Esophagus squamous epithelium (tissue), 5 donors: ENCODE measurements around the gene TNFRSF6B. TPM values are rescaled to one million over a fixed set of nuclear protein-coding genes. Genes with fewer than 3 reads are reported as not detected.
A peak's percentile ranks its signal among the peaks of the same experiment; 100 is the strongest.

Source experiments
- DNase-seq: peaks from one replicate; lab custom pipeline; 2025; lab: John Stamatoyannopoulos, UW
- H3K27ac ChIP-seq, 4 donors: fragments of 200-600 bp; sonication (generic); one replicate each; pipeline ENCODE4 v1.5.1; 2016 to 2019; ENCODE audit warnings: mild to moderate bottlenecking in 1 of 4
- H3K27me3 ChIP-seq, 4 donors: fragments of 200-600 bp; sonication (generic); 1 replicate in 3 of 4; 2 replicates in 1 of 4; pipeline versions ENCODE4 v1.5.1 to v1.6.0; 2017 to 2021; ENCODE audit warnings: antibody characterized with exemption in 1 of 4
- H3K36me3 ChIP-seq, 3 donors: fragments of 200-600 bp; sonication (generic); one replicate each; pipeline ENCODE4 v1.5.1; 2016 to 2019
- H3K4me1 ChIP-seq, 3 donors: fragments of 200-600 bp; sonication (generic); one replicate each; pipeline ENCODE4 v1.5.1; 2017 to 2019
- H3K4me3 ChIP-seq, 4 donors: fragments of 200-600 bp; sonication (generic); 1 replicate in 3 of 4; 2 replicates in 1 of 4; pipeline ENCODE4 v1.5.1; 2016 to 2019; ENCODE audit warnings: mild to moderate bottlenecking in 2 of 4, moderate library complexity in 1 of 4
- H3K9me3 ChIP-seq, 3 donors: fragments of 200-600 bp; sonication (generic); one replicate each; pipeline ENCODE4 v1.5.1; 2016 to 2019
- POLR2A ChIP-seq, 4 donors: fragments of 450-650 bp; IDR thresholded peaks; one replicate each; pipeline ENCODE4 v1.6.1; 2017; ENCODE audit warnings: antibody characterized with exemption in 4 of 4, mild to moderate bottlenecking in 4 of 4, moderate library complexity in 3 of 4
- WGBS, 2 donors: methylation state at CpG; one replicate each; pipeline ENCODE4 v1.1.5; 2018; 5-methylcytosine and 5-hydroxymethylcytosine counted together
- intact Hi-C: fragments of 100-400 bp; cut with DNase I; formaldehyde crosslinking; loops from one replicate; pipeline ENCODE4 v1.15.0; 2022
- total RNA-seq, 4 donors: library from RNA; depleted of rRNA; stranded (reverse); fragments of >200 nt; gene quantifications; one replicate each; pipeline ENCODE4 v1.1.0, GENCODE V29; 2016
- TF ChIP-seq, protein P1 (sequence below), 6 experiments: fragments of 450-650 bp in 4 of 6; fragments of 200-600 bp in 2 of 6; sonication (generic) in 2 of 6; IDR thresholded peaks; one replicate each; pipeline ENCODE4 v1.5.1; 2016 to 2019; ENCODE audit warnings: antibody characterized with exemption in 6 of 6, mild to moderate bottlenecking in 4 of 6, moderate library complexity in 4 of 6
- donor health status: DM: yes; HTN: yes; CAD: no.

The TNFRSF6B gene
- total RNA-seq, 4 donors from 2014 or later = 2.5 to 15.2 (median 10.6) TPM

DNA sequence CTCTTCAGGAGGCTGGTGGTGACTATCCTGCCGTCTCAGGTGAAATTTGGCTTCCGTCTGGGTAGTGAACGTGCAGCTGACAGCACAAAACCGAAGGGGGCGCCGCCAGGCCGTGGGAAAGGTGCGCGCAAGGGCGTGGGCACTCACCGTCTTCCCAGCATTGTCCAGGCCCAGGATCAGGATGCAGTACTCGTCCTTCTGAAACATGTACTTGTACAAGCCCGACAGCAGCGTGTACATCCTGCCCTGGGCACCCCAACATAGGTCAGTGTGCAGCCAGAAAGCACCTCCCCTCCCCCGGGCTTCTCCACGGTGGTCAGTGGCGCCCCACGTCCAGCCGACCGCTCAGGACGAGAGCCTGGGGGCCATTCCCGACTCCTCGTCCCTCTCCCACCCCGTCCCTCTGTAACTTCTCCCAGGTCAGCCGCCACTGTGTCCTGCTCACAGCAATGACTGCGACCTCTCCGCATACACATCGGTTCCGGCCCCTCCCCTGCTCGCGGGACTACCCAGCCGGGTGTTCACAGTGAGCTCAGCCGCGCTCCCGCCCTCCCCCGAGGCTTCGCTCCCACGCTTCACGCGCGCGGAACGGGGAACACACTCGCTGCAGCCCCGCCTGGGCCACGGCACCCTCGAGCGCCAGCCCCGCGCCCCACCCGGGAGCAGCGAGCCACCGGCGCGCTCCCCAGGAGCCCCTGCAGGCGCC lies 10.6 kb downstream of the TNFRSF6B start:
- H3K9me3 ChIP-seq = no peaks in the 10 kb centered on the region
- intact Hi-C loops = no loop called here
- H3K27me3 ChIP-seq = no peaks in the 10 kb centered on the region
- H3K4me1 ChIP-seq = peaks cover 22 to 43% (median 23%) of the 10 kb centered on the region in 3 donors
- peak overlapping the region; percentile 66 to 98 (median 88) for H3K4me3 ChIP-seq
- no peak for DNase-seq
- TF ChIP-seq, protein P1, sequence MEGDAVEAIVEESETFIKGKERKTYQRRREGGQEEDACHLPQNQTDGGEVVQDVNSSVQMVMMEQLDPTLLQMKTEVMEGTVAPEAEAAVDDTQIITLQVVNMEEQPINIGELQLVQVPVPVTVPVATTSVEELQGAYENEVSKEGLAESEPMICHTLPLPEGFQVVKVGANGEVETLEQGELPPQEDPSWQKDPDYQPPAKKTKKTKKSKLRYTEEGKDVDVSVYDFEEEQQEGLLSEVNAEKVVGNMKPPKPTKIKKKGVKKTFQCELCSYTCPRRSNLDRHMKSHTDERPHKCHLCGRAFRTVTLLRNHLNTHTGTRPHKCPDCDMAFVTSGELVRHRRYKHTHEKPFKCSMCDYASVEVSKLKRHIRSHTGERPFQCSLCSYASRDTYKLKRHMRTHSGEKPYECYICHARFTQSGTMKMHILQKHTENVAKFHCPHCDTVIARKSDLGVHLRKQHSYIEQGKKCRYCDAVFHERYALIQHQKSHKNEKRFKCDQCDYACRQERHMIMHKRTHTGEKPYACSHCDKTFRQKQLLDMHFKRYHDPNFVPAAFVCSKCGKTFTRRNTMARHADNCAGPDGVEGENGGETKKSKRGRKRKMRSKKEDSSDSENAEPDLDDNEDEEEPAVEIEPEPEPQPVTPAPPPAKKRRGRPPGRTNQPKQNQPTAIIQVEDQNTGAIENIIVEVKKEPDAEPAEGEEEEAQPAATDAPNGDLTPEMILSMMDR (IDR thresholded peaks at IDR 0.05) = peak in 4 of 6 experiments; percentile 8 to 54 (median 34)
- TF ChIP-seq POLR2A (IDR thresholded peaks at IDR 0.05) = no peak
- peaks cover 10 to 73% (median 29%) of the 10 kb centered on the region in 3 donors for H3K36me3 ChIP-seq
- H3K27ac ChIP-seq = peak overlapping the region; percentile 91 to 98 (median 94)
- 0 to 4% methylated on average over 22 to 25 of the region's 56 CpGs for WGBS, 2 donors

DNA sequence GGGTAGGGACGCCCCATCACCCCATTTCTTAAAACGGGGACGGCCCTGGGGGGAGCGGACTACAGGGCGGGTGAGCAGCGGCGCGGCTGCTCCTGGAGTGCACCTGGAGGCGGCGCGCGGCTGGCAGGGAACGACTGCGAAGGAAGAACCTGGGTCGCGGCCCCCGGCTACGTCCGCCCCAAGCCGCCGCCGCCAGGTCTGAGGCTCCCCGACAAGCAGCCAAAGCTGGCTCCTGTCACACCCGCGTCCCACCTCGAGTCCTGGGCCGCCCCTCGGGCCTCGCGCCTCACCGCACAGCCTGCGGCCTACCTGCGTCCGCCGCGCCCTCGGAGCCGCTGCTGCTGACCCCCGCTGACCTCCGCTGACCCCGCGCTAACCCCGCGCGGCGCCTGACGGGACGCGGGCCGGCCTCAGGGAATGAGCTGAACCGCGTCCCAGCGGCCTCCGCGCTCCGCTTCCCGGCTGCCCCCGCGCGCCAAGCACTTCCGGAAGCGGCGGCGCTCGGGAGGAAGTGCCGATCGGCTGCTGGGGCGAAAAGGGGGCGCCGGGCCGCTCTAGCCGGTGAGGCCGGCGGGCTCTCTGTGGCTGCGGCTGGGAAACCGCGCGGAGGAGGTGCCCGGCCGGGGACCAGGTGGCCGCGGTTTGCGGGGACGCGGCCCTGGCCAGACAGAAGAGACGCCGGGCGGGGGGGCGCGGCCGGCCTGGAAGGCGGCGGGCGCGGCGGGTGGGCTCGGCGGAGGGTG lies 11.3 kb downstream of the TNFRSF6B start, which contains the start of the genes ARFRP1 and ZGPAT:
ARFRP1 (minus strand) TSS at position 419 of the 743 bp plus-strand sequence. CDS start 885 bp downstream, outside the sequence.
ZGPAT (plus strand) TSS at position 482 of the 743 bp plus-strand sequence. CDS start 542 bp downstream, outside the sequence.
- WGBS, 2 donors = no CpG with 5 or more reads among the region's 98 CpGs
- Histone ChIP-seq H3K4me3 (peak within 1 kb of the TSS; percentile 66 to 98 (median 88)), H3K9me3 (no peaks in the 10 kb centered on the region), H3K36me3 (peaks cover 10 to 77% (median 29%) of the 10 kb centered on the region in 3 donors), H3K4me1 (peaks cover 22 to 43% (median 23%) of the 10 kb centered on the region in 3 donors), H3K27me3 (no peaks in the 10 kb centered on the region), H3K27ac (peak within 1 kb of the TSS; percentile 91 to 98 (median 94))
- no peak for DNase-seq
- TF ChIP-seq, protein P1 (IDR thresholded peaks at IDR 0.05) = peak in 2 of 6 experiments; percentile 22 to 45
- peak in 3 of 4 donors; percentile 57 to 71 (median 65) for TF ChIP-seq POLR2A (IDR thresholded peaks at IDR 0.05)
- intact Hi-C loops = no loop called here

DNA sequence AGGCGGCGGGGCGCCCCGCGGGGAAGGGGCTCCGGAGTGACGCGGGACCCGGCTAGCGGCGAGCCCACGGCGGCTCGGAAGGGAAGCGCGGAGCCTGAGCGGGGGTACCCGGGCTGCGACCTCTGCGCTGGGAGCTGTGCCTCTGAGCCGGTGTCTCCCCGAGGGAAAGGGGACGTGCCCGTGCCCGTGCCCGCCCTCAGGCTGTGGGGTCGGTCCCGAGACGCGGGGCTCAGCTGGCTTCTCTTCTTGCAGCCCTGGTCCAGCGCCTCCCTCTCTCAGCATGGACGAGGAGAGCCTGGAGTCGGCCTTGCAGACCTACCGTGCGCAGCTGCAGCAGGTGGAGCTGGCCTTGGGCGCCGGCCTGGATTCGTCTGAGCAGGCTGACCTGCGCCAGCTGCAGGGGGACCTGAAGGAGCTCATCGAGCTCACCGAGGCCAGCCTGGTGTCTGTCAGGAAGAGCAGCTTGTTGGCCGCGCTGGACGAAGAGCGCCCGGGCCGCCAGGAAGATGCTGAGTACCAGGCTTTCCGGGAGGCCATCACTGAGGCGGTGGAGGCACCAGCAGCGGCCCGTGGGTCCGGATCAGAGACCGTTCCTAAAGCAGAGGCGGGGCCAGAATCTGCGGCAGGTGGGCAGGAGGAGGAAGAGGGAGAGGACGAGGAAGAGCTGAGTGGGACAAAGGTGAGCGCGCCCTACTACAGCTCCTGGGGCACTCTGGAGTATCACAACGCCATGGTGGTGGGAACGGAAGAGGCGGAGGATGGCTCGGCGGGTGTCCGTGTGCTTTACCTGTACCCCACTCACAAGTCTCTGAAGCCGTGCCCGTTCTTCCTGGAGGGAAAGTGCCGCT lies 12.1 kb downstream of the TNFRSF6B start:
- WGBS, 2 donors = 50 to 66% methylated on average over 21 to 26 of the region's 67 CpGs
- no peak for DNase-seq

DNA sequence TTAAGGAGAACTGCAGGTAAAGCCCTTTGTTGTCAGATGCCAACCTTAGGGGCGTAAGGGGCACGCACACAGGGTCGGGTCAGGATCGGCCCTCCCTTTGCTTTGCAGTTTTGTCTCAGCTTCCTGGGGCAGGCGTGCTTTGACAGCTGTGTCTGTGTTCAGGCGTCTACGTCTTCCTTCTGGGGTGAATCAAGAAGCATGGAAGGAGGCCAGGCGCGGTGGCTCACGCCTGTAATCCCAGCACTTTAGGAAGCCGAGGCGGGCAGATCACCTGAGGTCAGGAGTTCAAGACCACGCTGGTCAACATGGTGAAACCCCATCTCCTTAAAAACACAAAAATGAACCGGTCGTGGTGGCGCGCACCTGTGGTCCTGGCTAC lies 12.7 kb downstream of the TNFRSF6B start:
- Histone ChIP-seq H3K27me3 (no peaks in the 10 kb centered on the region), H3K27ac (peak overlapping the region in 2 of 4 donors; percentile 94 to 98), H3K4me1 (peaks cover 22 to 43% (median 23%) of the 10 kb centered on the region in 3 donors), H3K36me3 (peaks cover 10 to 77% (median 26%) of the 10 kb centered on the region in 3 donors), H3K4me3 (peak overlapping the region in 3 of 4 donors; percentile 66 to 98 (median 89)), H3K9me3 (peaks cover 0 to under 1% (median 0%) of the 10 kb centered on the region in 3 donors)
- DNase-seq = no peak
- WGBS, 2 donors = 92 to 100% methylated on average over 1 to 10 of the region's 17 CpGs
- intact Hi-C loops = no loop called here
- TF ChIP-seq, protein P1 (IDR thresholded peaks at IDR 0.05) = no peak
- no peak for TF ChIP-seq POLR2A (IDR thresholded peaks at IDR 0.05)

More for the DNA sequence above, 12.1 kb downstream of the TNFRSF6B start:
- intact Hi-C loops = no loop called here
- peak overlapping the region; percentile 91 to 98 (median 94) for H3K27ac ChIP-seq
- H3K4me1 ChIP-seq = peaks cover 22 to 43% (median 23%) of the 10 kb centered on the region in 3 donors
- TF ChIP-seq POLR2A (IDR thresholded peaks at IDR 0.05) = no peak
- TF ChIP-seq, protein P1 (IDR thresholded peaks at IDR 0.05) = no peak
- no peaks in the 10 kb centered on the region for H3K9me3 ChIP-seq
- H3K27me3 ChIP-seq = no peaks in the 10 kb centered on the region
- peak overlapping the region; percentile 66 to 98 (median 88) for H3K4me3 ChIP-seq
- H3K36me3 ChIP-seq = peaks cover 10 to 77% (median 29%) of the 10 kb centered on the region in 3 donors
